ENCODE measurements around the gene TIMM44.
"Not testable (repeated sequence)": the region's sequence is repeated elsewhere in the genome, so short reads cannot be mapped to it uniquely, and the experiment has no call there.

TIMM44 gene

GRCh38 chr19:7899751-7900378 is 43.6 kb downstream of the TIMM44 start:
- TF ChIP-seq CTCF (conservative IDR thresholded peaks at IDR 0.05): no peak
- H3K27ac ChIP-seq: no peak overlapping the region

GRCh38 chr19:7898967-7899366 is 44.5 kb downstream of the TIMM44 start:
- TF ChIP-seq CTCF (conservative IDR thresholded peaks at IDR 0.05): no peak
- no peak overlapping the region for H3K27ac ChIP-seq

GRCh38 chr19:7897292-7897691 is 46.2 kb downstream of the TIMM44 start:
- no peak overlapping the region for H3K27ac ChIP-seq

GRCh38 chr19:7895565-7895964 is 47.9 kb downstream of the TIMM44 start:
- TF ChIP-seq CTCF (conservative IDR thresholded peaks at IDR 0.05): no peak

More at GRCh38 chr19:7897292-7897691, 46.2 kb downstream of the TIMM44 start:
- no peak for TF ChIP-seq CTCF (conservative IDR thresholded peaks at IDR 0.05)

GRCh38 chr19:7894612-7895309 is 48.7 kb downstream of the TIMM44 start:
- no peak overlapping the region for H3K27ac ChIP-seq

More at GRCh38 chr19:7895565-7895964, 47.9 kb downstream of the TIMM44 start:
- H3K27ac ChIP-seq: no peak overlapping the region

GRCh38 chr19:7893362-7894101 is 49.9 kb downstream of the TIMM44 start:
- not testable (repeated sequence) for H3K27ac ChIP-seq

More at GRCh38 chr19:7894612-7895309, 48.7 kb downstream of the TIMM44 start:
- TF ChIP-seq CTCF (conservative IDR thresholded peaks at IDR 0.05): no peak

GRCh38 chr19:7888826-7889217 is 54.6 kb downstream of the TIMM44 start:
- H3K27ac ChIP-seq: peak overlapping the region; percentile 21; the same call in 1 of the 2 replicates
- no peak for TF ChIP-seq CTCF (conservative IDR thresholded peaks at IDR 0.05)

Measured in VCaP (cell line).